GM18867 (cell line): ENCODE results near the gene DMXL2.
"Not testable (repeated sequence)": the region's sequence is repeated elsewhere in the genome, so short reads cannot be mapped to it uniquely, and the experiment has no call there.

ENCODE experiments used
- ATAC-seq: cut with Tn5 transposase; IDR thresholded peaks from one replicate; pipeline ENCODE4 v1.9.1; 2021; ENCODE audit warnings: mild to moderate bottlenecking, moderate library complexity; ENCODE audit not compliant: unreplicated experiment

DMXL2 gene

GRCh38 chr15:51425517-51426040, 197.0 kb downstream of the DMXL2 start:
- ATAC-seq, result no peak

DNA sequence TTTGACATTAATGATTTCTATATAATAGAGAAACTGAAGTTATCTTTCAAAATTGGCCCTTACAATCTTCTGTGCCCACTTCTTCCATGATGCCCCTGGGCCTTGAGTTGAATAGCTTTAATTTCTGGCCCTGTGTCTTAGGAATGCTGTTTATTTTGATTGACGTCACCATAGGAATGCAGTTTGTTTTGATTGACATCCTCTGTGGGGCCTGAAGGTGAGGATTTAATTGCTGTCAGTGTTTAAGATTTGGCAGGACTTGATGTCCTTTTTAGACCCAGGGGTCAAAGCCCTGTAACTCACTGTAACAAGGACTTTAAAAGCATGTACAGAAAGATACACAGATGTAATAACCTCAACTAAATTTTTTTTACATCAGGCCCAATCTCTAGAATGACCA, 197.8 kb downstream of the DMXL2 start:
- ATAC-seq, result no peak

DNA sequence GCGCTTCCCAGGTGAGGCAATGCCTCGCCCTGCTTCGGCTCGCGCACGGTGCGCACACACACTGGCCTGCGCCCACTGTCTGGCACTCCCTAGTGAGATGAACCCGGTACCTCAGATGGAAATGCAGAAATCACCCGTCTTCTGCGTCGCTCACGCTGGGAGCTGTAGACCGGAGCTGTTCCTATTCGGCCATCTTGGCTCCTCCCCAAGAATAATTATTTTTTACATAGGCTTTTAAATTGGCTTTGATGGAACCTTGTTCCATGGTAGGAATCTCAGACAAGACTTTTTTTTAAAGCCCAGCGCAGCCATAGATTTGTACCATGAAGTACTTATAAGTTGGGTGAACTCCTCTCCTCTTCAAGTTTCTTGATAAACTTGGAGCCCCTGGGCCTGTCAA, 199.5 kb downstream of the DMXL2 start:
- ATAC-seq, result not testable (repeated sequence)

- no peak for ATAC-seq
These were observed 206.4 kb downstream of the DMXL2 start for GRCh38 chr15:51416129-51416528.

DNA sequence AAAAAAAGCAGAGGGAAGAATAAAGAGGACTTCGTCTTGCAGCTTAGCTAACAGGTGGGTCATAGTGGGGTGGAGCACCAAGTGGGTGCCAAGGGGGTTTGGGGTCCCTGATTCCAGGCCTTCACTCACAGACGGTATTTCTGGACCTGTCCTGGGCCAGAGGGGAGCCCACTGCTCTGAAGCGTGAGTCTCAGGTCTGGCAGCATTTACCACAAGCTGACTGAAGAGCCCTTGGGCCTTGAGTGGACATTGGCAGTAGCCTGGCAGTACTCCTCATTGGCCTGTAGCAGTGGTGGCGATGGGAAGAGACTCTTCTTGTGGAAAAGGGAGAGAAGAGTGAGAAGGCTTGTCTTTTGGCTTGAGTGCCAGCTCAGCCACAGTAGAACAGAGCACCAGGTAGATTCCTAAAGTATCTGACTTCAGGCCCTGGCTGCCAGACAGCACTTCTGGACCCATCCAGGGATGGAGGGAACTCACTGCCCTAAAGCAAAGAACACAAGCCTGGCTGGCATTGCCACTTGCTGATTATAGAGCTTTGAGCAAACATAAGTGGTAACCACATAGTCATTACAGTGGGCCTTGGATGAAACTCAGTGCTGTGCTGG, 208.2 kb downstream of the DMXL2 start:
- ATAC-seq, result no peak

- ATAC-seq, result no peak
These were observed 216.7 kb downstream of the DMXL2 start for GRCh38 chr15:51405693-51406523.

GRCh38 chr15:51403946-51404695, 218.4 kb downstream of the DMXL2 start:
- no peak for ATAC-seq

DNA sequence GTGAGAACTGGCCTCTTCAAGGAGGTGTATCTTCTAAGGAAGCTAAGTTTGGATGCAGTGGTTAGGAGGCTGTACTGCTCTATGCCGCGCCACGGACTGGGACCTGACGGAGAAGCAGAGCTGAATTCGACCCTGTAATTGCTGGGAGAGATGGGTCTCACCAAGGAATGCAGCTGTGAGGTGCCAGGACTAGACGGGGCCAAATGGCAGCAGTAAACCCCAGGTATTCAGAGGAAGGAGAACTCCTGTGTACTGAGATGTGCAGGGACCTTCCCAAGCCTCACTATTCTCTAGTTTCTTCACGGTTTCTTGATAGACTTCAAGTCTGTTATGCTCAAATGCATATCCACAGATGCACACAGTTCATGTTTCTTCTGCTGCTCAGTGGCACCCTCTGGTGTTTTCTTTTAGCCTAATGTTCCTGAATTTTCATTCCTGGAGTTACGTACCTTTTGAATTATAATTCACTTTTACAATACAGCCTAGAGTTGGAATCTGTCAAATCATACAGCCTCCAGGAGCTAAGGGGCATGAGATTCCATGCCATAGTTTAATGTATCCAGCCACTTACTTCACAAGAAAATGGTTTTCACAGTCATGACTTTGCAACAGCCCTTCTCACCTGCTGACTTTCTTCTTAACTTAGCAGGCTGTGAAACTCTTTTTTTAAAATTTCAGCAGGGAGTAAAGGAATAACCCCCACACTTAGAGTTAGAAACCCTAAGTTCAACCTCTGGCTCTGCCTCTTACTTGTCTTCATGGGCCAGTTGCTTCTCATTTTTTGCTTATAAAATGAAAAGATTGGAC, 219.3 kb downstream of the DMXL2 start:
- ATAC-seq, result no peak

DNA sequence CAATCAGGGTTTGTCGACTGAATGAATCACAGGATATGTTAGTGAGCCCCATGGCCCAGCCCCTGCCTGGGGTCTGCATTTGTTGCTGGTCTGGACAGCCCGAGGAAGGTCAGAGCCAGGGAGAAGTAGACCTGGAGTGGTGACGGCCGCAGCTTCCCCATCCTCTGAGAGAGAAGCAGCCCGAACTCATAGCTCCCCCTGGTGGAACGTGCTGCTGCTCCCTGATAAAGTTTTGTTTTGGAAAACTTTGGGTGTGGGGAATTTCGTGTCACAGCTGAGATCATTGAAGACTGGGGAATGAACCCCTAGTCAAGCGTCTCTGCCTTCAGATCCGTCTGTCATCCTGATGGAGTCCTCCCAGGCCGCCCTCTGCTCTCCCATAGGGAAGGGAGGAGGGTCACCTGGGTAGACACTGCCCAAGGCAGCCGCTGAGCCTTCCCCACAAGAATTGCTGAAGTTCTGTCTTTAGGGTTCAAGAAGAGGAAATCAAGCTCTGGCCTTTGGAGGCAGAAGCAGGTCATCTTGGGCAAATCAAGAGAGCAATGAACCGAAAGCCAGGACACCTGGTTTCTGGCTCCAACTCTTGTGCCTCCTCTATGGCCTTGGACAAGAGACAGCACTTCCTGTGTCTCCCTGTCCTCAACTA, 220.6 kb downstream of the DMXL2 start:
- ATAC-seq, result no peak

- ATAC-seq, result no peak
These were observed 221.4 kb downstream of the DMXL2 start for GRCh38 chr15:51401051-51401780.

GRCh38 chr15:51398626-51399025, 223.9 kb downstream of the DMXL2 start:
- ATAC-seq, result no peak
